Lower leg skin (tissue), 3 donors: ENCODE measurements around the gene EHF.

Experiments used
- POLR2A ChIP-seq, 2 donors: fragments of 450-650 bp; IDR thresholded peaks; one replicate each; pipeline ENCODE4 v1.6.1; 2016 to 2017; ENCODE audit warnings: antibody characterized with exemption in 2 of 2, mild to moderate bottlenecking in 1 of 2, moderate library complexity in 1 of 2
- TF ChIP-seq, protein P1 (sequence below), 3 donors: fragments of 450-650 bp; IDR thresholded peaks; one replicate each; pipeline ENCODE4 v1.5.1; 2016; ENCODE audit warnings: antibody characterized with exemption in 3 of 3, mild to moderate bottlenecking in 3 of 3, moderate library complexity in 2 of 3

DNA sequence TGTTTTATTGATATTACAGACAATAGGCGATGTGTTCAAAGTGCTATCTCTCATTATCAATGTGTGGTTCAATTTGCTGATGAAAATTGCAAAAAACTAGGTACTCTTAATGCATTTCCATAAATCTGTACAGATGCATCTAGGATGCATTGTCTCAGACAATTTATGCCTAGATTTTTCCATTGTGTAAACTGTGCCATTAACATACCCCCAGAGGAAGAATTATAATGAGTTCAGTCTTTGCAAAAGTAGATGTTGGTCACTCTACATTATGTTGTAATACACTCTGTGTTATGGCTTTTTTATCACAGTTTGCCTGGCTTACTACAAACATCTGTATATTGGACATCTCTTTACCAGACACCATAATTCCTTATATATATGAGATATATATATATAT is 62.5 kb downstream of the EHF start:
- TF ChIP-seq, protein P1, sequence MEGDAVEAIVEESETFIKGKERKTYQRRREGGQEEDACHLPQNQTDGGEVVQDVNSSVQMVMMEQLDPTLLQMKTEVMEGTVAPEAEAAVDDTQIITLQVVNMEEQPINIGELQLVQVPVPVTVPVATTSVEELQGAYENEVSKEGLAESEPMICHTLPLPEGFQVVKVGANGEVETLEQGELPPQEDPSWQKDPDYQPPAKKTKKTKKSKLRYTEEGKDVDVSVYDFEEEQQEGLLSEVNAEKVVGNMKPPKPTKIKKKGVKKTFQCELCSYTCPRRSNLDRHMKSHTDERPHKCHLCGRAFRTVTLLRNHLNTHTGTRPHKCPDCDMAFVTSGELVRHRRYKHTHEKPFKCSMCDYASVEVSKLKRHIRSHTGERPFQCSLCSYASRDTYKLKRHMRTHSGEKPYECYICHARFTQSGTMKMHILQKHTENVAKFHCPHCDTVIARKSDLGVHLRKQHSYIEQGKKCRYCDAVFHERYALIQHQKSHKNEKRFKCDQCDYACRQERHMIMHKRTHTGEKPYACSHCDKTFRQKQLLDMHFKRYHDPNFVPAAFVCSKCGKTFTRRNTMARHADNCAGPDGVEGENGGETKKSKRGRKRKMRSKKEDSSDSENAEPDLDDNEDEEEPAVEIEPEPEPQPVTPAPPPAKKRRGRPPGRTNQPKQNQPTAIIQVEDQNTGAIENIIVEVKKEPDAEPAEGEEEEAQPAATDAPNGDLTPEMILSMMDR (IDR thresholded peaks at IDR 0.05): no peak
- TF ChIP-seq POLR2A (IDR thresholded peaks at IDR 0.05): no peak
